ENCODE data around the gene GYG2. TPM values are rescaled to one million over a fixed set of nuclear protein-coding genes. Genes with fewer than 3 reads are reported as not detected.
"Not testable (repeated sequence)": the region's sequence is repeated elsewhere in the genome, so short reads cannot be mapped to it uniquely, and the experiment has no call there.

Gene GYG2
- total and polyA plus RNA-seq, 2 of the 8 experiments (the other 6 are each of a cell fraction or from before 2014, with no cell fraction given) = 52.8 to 65.3 TPM

- H4K91ac ChIP-seq (replicated peaks; ENCODE audit: insufficient read length, low read length); H3K27me3 ChIP-seq (replicated peaks in 1 of 4; ENCODE audit: control insufficient read depth in 3 of 4, extremely low read depth in 1 of 4, insufficient read depth in 3 of 4, low read length in 3 of 4); H3K23ac ChIP-seq (ENCODE audit: insufficient read length); H3K27ac ChIP-seq (ENCODE audit: low read depth, low read length); H2BK12ac ChIP-seq (ENCODE audit: low read depth, low read length); H4K20me1 ChIP-seq (replicated peaks in 1 of 2; ENCODE audit: control insufficient read depth in 1 of 2, insufficient read depth in 2 of 2, low read length in 2 of 2); H3K79me1 ChIP-seq (ENCODE audit: low read depth, low read length); H3K4me2 ChIP-seq (ENCODE audit: insufficient read depth in 1 of 2, low read depth in 2 of 2, low read length in 2 of 2); H3K79me2 ChIP-seq (ENCODE audit: control insufficient read depth in 1 of 2, insufficient read depth in 2 of 2, low read length in 2 of 2); H2BK20ac ChIP-seq (ENCODE audit: low read length); H3K36me3 ChIP-seq (ENCODE audit: control insufficient read depth in 2 of 4, insufficient read depth in 4 of 4, low read length in 3 of 4); H2AK5ac ChIP-seq (ENCODE audit: low read depth, low read length); H3K23me2 ChIP-seq (ENCODE audit: low read depth, low read length); H3K18ac ChIP-seq (ENCODE audit: extremely low read depth, low read length); H3K4me1 ChIP-seq (replicated peaks in 1 of 4; ENCODE audit: control insufficient read depth in 3 of 4, insufficient read depth in 4 of 4, low read length in 3 of 4); H3K4me3 ChIP-seq (ENCODE audit: extremely low read depth in 1 of 4, insufficient read depth in 2 of 4, low read depth in 3 of 4, low read length in 4 of 4); H4K8ac ChIP-seq (ENCODE audit: extremely low read depth, insufficient read depth, low read length); H3K4ac ChIP-seq (replicated peaks; ENCODE audit: insufficient read length, low read depth, low read length); H4K5ac ChIP-seq (ENCODE audit: insufficient read length, low read depth, low read length); DNase-seq (ENCODE audit: low read depth in 1 of 2, low spot score in 2 of 2); H3K56ac ChIP-seq (replicated peaks; ENCODE audit: insufficient read length, low read depth, low read length); H2BK15ac ChIP-seq (ENCODE audit: low read length); H3K9ac ChIP-seq (replicated peaks in 1 of 4; ENCODE audit: extremely low read depth in 1 of 4, low read depth in 3 of 4, low read length in 3 of 4); H3K14ac ChIP-seq (ENCODE audit: insufficient read length); H3K9me3 ChIP-seq (ENCODE audit: insufficient read depth in 2 of 2, low read depth in 1 of 2, low read length in 1 of 2); H2BK5ac ChIP-seq (ENCODE audit: low read depth, low read length): not testable (repeated sequence)
- WGBS, 2 experiments (ENCODE audit: extremely low coverage in 1 of 2, insufficient coverage in 1 of 2, insufficient read length in 1 of 2, insufficient replicate concordance in 2 of 2, low coverage in 1 of 2, low lambda C conversion rate in 2 of 2, missing lambda C conversion rate in 1 of 2) = 27% methylated on average over 12 of the region's 16 CpGs; no CpG with 5 or more reads in 1 of the 2 experiments
- ChIA-PET CTCF (ENCODE audit: partially characterized antibody) (interaction anchor here (0.6 to 1.3 kb wide), 2 partner anchors 11 to 27 kb away, joined by 3 to 4 read pairs; no protein-coding TSS in a partner anchor), POLR2A (ENCODE audit: partially characterized antibody) (interaction anchor here (2.4 kb wide), 1 partner anchor 11 kb away, joined by 10 read pairs; no protein-coding TSS in a partner anchor)
- peak; percentile 85 for FAIRE-seq
- Histone ChIP-seq H2AFZ (ENCODE audit: low read length) (peak overlapping the region; percentile 82; the same call in 1 of the 2 replicates), H2BK120ac (replicated peaks; ENCODE audit: low read depth, low read length) (peak overlapping the region; percentile 78)
- TF ChIP-seq YY1 (IDR thresholded peaks at IDR 0.05; ENCODE audit: low read depth, low read length) = 0 out of 2 replicates have a peak, but pooled peaks have one; percentile 15
- TF ChIP-seq RAD21 (IDR thresholded peaks at IDR 0.05 in 1 of 2, conservative IDR thresholded peaks at IDR 0.05 in 1 of 2; ENCODE audit: low read depth in 2 of 2, low read length in 2 of 2) = peak; percentile 55 to 64
- TF ChIP-seq, protein P1, sequence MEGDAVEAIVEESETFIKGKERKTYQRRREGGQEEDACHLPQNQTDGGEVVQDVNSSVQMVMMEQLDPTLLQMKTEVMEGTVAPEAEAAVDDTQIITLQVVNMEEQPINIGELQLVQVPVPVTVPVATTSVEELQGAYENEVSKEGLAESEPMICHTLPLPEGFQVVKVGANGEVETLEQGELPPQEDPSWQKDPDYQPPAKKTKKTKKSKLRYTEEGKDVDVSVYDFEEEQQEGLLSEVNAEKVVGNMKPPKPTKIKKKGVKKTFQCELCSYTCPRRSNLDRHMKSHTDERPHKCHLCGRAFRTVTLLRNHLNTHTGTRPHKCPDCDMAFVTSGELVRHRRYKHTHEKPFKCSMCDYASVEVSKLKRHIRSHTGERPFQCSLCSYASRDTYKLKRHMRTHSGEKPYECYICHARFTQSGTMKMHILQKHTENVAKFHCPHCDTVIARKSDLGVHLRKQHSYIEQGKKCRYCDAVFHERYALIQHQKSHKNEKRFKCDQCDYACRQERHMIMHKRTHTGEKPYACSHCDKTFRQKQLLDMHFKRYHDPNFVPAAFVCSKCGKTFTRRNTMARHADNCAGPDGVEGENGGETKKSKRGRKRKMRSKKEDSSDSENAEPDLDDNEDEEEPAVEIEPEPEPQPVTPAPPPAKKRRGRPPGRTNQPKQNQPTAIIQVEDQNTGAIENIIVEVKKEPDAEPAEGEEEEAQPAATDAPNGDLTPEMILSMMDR (IDR thresholded peaks at IDR 0.05; ENCODE audit: control extremely low read depth in 1 of 3, insufficient read depth in 1 of 3, low read depth in 1 of 3, low read length in 3 of 3) = peak; percentile 26 to 47 (median 45)
These were observed 16.4 kb upstream of the GYG2 start for GRCh38 chrX:2812161-2812907.
